Transverse colon (tissue), 4 donors: ENCODE measurements around the gene MYADM. TPM values are rescaled to one million over a fixed set of nuclear protein-coding genes. Genes with fewer than 3 reads are reported as not detected.

Source experiments
- DNase-seq: peaks from one replicate; pipeline ENCODE4 v3.0.0-alpha.2; 2019
- H3K27ac ChIP-seq, 4 donors: fragments of 200-600 bp; sonication (generic); 2 replicates each; pipeline ENCODE4 v1.5.1; 2016 to 2018; ENCODE audit warnings: inconsistent platforms in 4 of 4
- H3K27me3 ChIP-seq: fragments of 200-600 bp; sonication (generic); 2 replicates; pipeline ENCODE4 v1.5.1; 2017; ENCODE audit warnings: inconsistent platforms
- H3K36me3 ChIP-seq, 4 donors: fragments of 200-600 bp; sonication (generic); 2 replicates each; pipeline ENCODE4 v1.5.1; 2017 to 2019; ENCODE audit warnings: inconsistent platforms in 4 of 4
- H3K4me1 ChIP-seq, 4 donors: fragments of 200-600 bp; sonication (generic); 2 replicates each; pipeline ENCODE4 v1.5.1; 2017 to 2020; ENCODE audit warnings: inconsistent platforms in 4 of 4
- H3K4me3 ChIP-seq, 4 donors: fragments of 200-600 bp; sonication (generic); 1 replicate in 1 of 4; 2 replicates in 3 of 4; pipeline versions ENCODE4 v1.5.1 to v1.6.1; 2017 to 2019; ENCODE audit warnings: inconsistent platforms in 4 of 4
- H3K9me3 ChIP-seq, 2 donors: fragments of 200-600 bp; sonication (generic); 2 replicates each; pipeline ENCODE4 v1.5.1; 2017 to 2019; ENCODE audit warnings: inconsistent platforms in 2 of 2
- CTCF ChIP-seq, 5 experiments: fragments of 200-600 bp in 3 of 5; fragments of 450-650 bp in 2 of 5; sonication (generic) in 3 of 5; IDR thresholded peaks; 1 replicate in 2 of 5; 2 replicates in 3 of 5; pipeline ENCODE4 v1.5.1; 2016 to 2017; ENCODE audit warnings: antibody characterized with exemption in 5 of 5, inconsistent platforms in 3 of 5, mild to moderate bottlenecking in 2 of 5, moderate library complexity in 1 of 5
- EP300 ChIP-seq: sonication (generic); formaldehyde crosslinking; IDR thresholded peaks from one replicate; pipeline ENCODE4 v1.6.1; 2017; ENCODE audit warnings: antibody characterized with exemption, low read depth
- POLR2A ChIP-seq: fragments of 450-650 bp; IDR thresholded peaks from one replicate; pipeline ENCODE4 v1.6.1; 2016; ENCODE audit warnings: antibody characterized with exemption, mild to moderate bottlenecking, moderate library complexity
- POLR2AphosphoS5 ChIP-seq, 3 donors: sonication (generic); formaldehyde crosslinking; IDR thresholded peaks; one replicate each; pipeline ENCODE4 v1.6.1; 2016; ENCODE audit warnings: antibody characterized with exemption in 3 of 3
- WGBS, 2 donors: methylation state at CpG; one replicate each; pipeline ENCODE4 v1.1.5; 2018; ENCODE audit warnings: low coverage in 1 of 2; 5-methylcytosine and 5-hydroxymethylcytosine counted together
- in situ Hi-C, 4 donors: fragments of 200-750 bp; cut with MboI; loops; one replicate each; pipeline versions ENCODE4 v1.15.0 to v1.15.1; 2017; ENCODE audit warnings: low sequenced_read_pairs in 3 of 4, low pct_ligation_motif_present in 1 of 4, low pct_unique_long_range_greater_than_20kb in 1 of 4
- intact Hi-C: fragments of 100-400 bp; cut with DNase I; formaldehyde crosslinking; loops from one replicate; pipeline ENCODE4 v1.15.1; 2023; ENCODE audit warnings: low total_unique reads
- total RNA-seq, 4 donors: library from RNA; depleted of rRNA; stranded (reverse); fragments of >200 nt; gene quantifications; one replicate each; pipeline ENCODE4 v1.1.0, GENCODE V29; 2016

The MYADM gene
- total RNA-seq, 4 donors from 2014 or later, result 33.3 to 222 (median 79.1) TPM

- Histone ChIP-seq H3K4me3 (no peak overlapping the region), H3K27ac (no peak overlapping the region), H3K27me3 (peaks cover 80% of the 10 kb centered on the region), H3K9me3 (no peaks in the 10 kb centered on the region), H3K4me1 (peaks cover 0 to 12% (median 8%) of the 10 kb centered on the region in 4 donors), H3K36me3 (no peaks in the 10 kb centered on the region)
- DNase-seq, result no peak
- in situ Hi-C loops (loop anchor here in 1 of 4 donors (10.0 kb wide), 1 partner anchor 65 kb away; no protein-coding TSS in a partner anchor), intact Hi-C loops (no loop called here)
- no peak for TF ChIP-seq CTCF (IDR thresholded peaks at IDR 0.05)
- 4 to 17% methylated on average over 9 to 47 of the region's 47 CpGs for WGBS, 2 donors
These were observed 41.9 kb downstream of the MYADM start for GRCh38 chr19:53909471-53910169.

GRCh38 chr19:53910170-53910518, 42.5 kb downstream of the MYADM start:
- intact Hi-C loops, result no loop called here
- peaks cover 75% of the 10 kb centered on the region for H3K27me3 ChIP-seq
- no peak for TF ChIP-seq CTCF (IDR thresholded peaks at IDR 0.05)
- no peak for TF ChIP-seq EP300
- TF ChIP-seq POLR2AphosphoS5 (IDR thresholded peaks at IDR 0.05), result no peak
- no peak for TF ChIP-seq POLR2A
- in situ Hi-C loops, result no loop called here
- H3K4me3 ChIP-seq, result no peak overlapping the region
- H3K9me3 ChIP-seq, result no peaks in the 10 kb centered on the region
- no peaks in the 10 kb centered on the region for H3K36me3 ChIP-seq
- peaks cover 0 to 12% (median 8%) of the 10 kb centered on the region in 4 donors for H3K4me1 ChIP-seq
- no peak for DNase-seq
- WGBS, 2 donors, result 8% methylated on average over 6 to 13 of the region's 13 CpGs
- H3K27ac ChIP-seq, result no peak overlapping the region

- H3K27ac ChIP-seq, result no peak overlapping the region
- H3K36me3 ChIP-seq, result no peaks in the 10 kb centered on the region
- intact Hi-C loops, result no loop called here
- DNase-seq, result no peak
- H3K4me1 ChIP-seq, result peaks cover 0 to 12% (median 8%) of the 10 kb centered on the region in 4 donors
- peaks cover 57% of the 10 kb centered on the region for H3K27me3 ChIP-seq
- no peaks in the 10 kb centered on the region for H3K9me3 ChIP-seq
- WGBS, 2 donors, result 72% methylated on average over 18 of the region's 18 CpGs; no CpG with 5 or more reads in 1 of the 2 donors
- no peak overlapping the region for H3K4me3 ChIP-seq
- in situ Hi-C loops, result no loop called here
- TF ChIP-seq EP300, result no peak
- TF ChIP-seq POLR2A, result no peak
- no peak for TF ChIP-seq POLR2AphosphoS5 (IDR thresholded peaks at IDR 0.05)
- no peak for TF ChIP-seq CTCF (IDR thresholded peaks at IDR 0.05)
These were observed 45.0 kb downstream of the MYADM start for GRCh38 chr19:53912653-53913052.

GRCh38 chr19:53915000-53915399, 47.3 kb downstream of the MYADM start:
- DNase-seq, result no peak
- 41 to 57% methylated on average over 6 to 8 of the region's 8 CpGs for WGBS, 2 donors
- Histone ChIP-seq H3K4me3 (no peak overlapping the region), H3K4me1 (no peaks in the 10 kb centered on the region), H3K9me3 (no peaks in the 10 kb centered on the region), H3K36me3 (no peaks in the 10 kb centered on the region), H3K27me3 (peaks cover 35% of the 10 kb centered on the region), H3K27ac (no peak overlapping the region)
- in situ Hi-C loops (no loop called here), intact Hi-C loops (no loop called here)
- no peak for TF ChIP-seq POLR2A
- no peak for TF ChIP-seq CTCF (IDR thresholded peaks at IDR 0.05)
- no peak for TF ChIP-seq POLR2AphosphoS5 (IDR thresholded peaks at IDR 0.05)
- TF ChIP-seq EP300, result no peak
